ENCODE measurements around the gene TRAPPC13. TPM values are rescaled to one million over a fixed set of nuclear protein-coding genes. Genes with fewer than 3 reads are reported as not detected.
"Not testable (repeated sequence)": the region's sequence is repeated elsewhere in the genome, so short reads cannot be mapped to it uniquely, and the experiment has no call there.

TRAPPC13 gene
- 21.5 TPM for total RNA-seq
- long read RNA-seq, partial matches to known transcripts, result 1 of 18 reads
- long read RNA-seq, other reads (novel, unspliced or antisense), result 12 of 18 reads

- Histone ChIP-seq H3K9me3 (no peaks in the 10 kb centered on the region), H3K27ac (peak within 1 kb of the TSS; percentile 82), H3K4me1 (peaks cover 38% of the 10 kb centered on the region), H3K4me3 (peak within 1 kb of the TSS; percentile 94), H3K27me3 (ENCODE audit: low read depth) (no peaks in the 10 kb centered on the region), H3K36me3 (peaks cover 16% of the 10 kb centered on the region)
- ATAC-seq, result peak; percentile 94 to 96
- peak; percentile 81 for DNase-seq
- TF ChIP-seq CTCF (IDR thresholded peaks at IDR 0.05), result no peak
- intact Hi-C loops (cut with DNase I), result no loop called here
These were observed at the start of gene TRAPPC13, which contains the start of gene SHLD3 for GRCh38 chr5:65624571-65625555. TSS of gene TRAPPC13 (plus strand) at chr5:65625027. CDS start at chr5:65625061, 34 bp downstream. TSS of gene SHLD3 (plus strand) at chr5:65625027. CDS start at chr5:65629588, 4,561 bp downstream.

GRCh38 chr5:65577141-65577540 is 47.7 kb upstream of the TRAPPC13 start:
- intact Hi-C loops (cut with DNase I), result no loop called here
- no peak for TF ChIP-seq CTCF (IDR thresholded peaks at IDR 0.05)
- peaks cover 81% of the 10 kb centered on the region for H3K36me3 ChIP-seq

GRCh38 chr5:65588694-65589093 is 36.1 kb upstream of the TRAPPC13 start:
- Histone ChIP-seq H3K9me3 (no peaks in the 10 kb centered on the region), H3K27me3 (ENCODE audit: low read depth) (no peaks in the 10 kb centered on the region), H3K36me3 (peaks cover 99% of the 10 kb centered on the region), H3K27ac (no peak overlapping the region), H3K4me1 (no peaks in the 10 kb centered on the region), H3K4me3 (no peak overlapping the region)
- intact Hi-C loops (cut with DNase I), result no loop called here
- TF ChIP-seq CTCF (IDR thresholded peaks at IDR 0.05), result no peak
- DNase-seq (no peak), ATAC-seq (no peak)

More at GRCh38 chr5:65577141-65577540, 47.7 kb upstream of the TRAPPC13 start:
- no peaks in the 10 kb centered on the region for H3K9me3 ChIP-seq
- no peak for DNase-seq
- H3K4me3 ChIP-seq, result no peak overlapping the region
- H3K27me3 ChIP-seq (ENCODE audit: low read depth), result no peaks in the 10 kb centered on the region
- no peak overlapping the region for H3K27ac ChIP-seq
- no peaks in the 10 kb centered on the region for H3K4me1 ChIP-seq
- no peak for ATAC-seq

- peaks cover 92% of the 10 kb centered on the region for H3K36me3 ChIP-seq
- H3K27me3 ChIP-seq (ENCODE audit: low read depth); H3K4me3 ChIP-seq; intact Hi-C loops (cut with DNase I); DNase-seq; H3K27ac ChIP-seq; H3K4me1 ChIP-seq; H3K9me3 ChIP-seq; ATAC-seq: not testable (repeated sequence)
These were observed 23.1 kb upstream of the TRAPPC13 start for GRCh38 chr5:65601761-65602160.

- Histone ChIP-seq H3K36me3 (peaks cover 98% of the 10 kb centered on the region), H3K27ac (no peak overlapping the region), H3K4me1 (no peaks in the 10 kb centered on the region), H3K27me3 (ENCODE audit: low read depth) (no peaks in the 10 kb centered on the region), H3K4me3 (no peak overlapping the region), H3K9me3 (no peaks in the 10 kb centered on the region)
- no peak for TF ChIP-seq CTCF (IDR thresholded peaks at IDR 0.05)
- intact Hi-C loops (cut with DNase I), result no loop called here
- ATAC-seq (peak; percentile 94 to 97), DNase-seq (no peak)
These were observed 13.3 kb upstream of the TRAPPC13 start for GRCh38 chr5:65611524-65611923.
